Naive thymus-derived CD4-positive, alpha-beta T cell (primary cell): Measurements from ENCODE around the gene CPN2. TPM values are rescaled to one million over a fixed set of nuclear protein-coding genes. Genes with fewer than 3 reads are reported as not detected.

Experiments
- ATAC-seq: fragments of 150-1000 bp; cut with Tn5 transposase; 2 replicates; pipeline ENCODE4 v1.10.0; 2021; ENCODE audit warnings: mild to moderate bottlenecking, moderate library complexity
- CTCF ChIA-PET: fragments of 350-600 bp; sonication (Branson Sonifier 250); formaldehyde crosslinking; loops from one replicate; lab custom pipeline; 2021; ENCODE audit warnings: antibody characterized with exemption; lab: Charles Lee
- POLR2A ChIA-PET: fragments of 350-600 bp; sonication (Branson Sonifier 250); formaldehyde crosslinking; loops from one replicate; lab custom pipeline; 2021; ENCODE audit warnings: antibody characterized with exemption, inconsistent platforms; lab: Charles Lee
- DNase-seq, 9 donors: peaks; one replicate each; pipeline versions ENCODE4 v3.0.0 to v3.0.0-alpha.2; 2020 to 2022; ENCODE audit warnings: mixed read lengths in 1 of 9
- H3K27ac ChIP-seq: one replicate; pipeline ENCODE4 v1.7.0; 2013; ENCODE audit warnings: mild to moderate bottlenecking, low read depth, low read length, moderate library complexity
- H3K27me3 ChIP-seq, 2 donors: one replicate each; pipeline ENCODE4 v1.7.0; 2013; ENCODE audit warnings: low read length in 2 of 2, mild to moderate bottlenecking in 2 of 2, moderate library complexity in 2 of 2; ENCODE audit not compliant: control insufficient read depth in 2 of 2, insufficient read depth in 2 of 2
- H3K36me3 ChIP-seq, 3 experiments: 1 replicate in 2 of 3; 2 replicates in 1 of 3; pipeline ENCODE4 v1.7.0; 2013; ENCODE audit warnings: low read length in 3 of 3, mild to moderate bottlenecking in 3 of 3, moderate library complexity in 1 of 3; ENCODE audit not compliant: insufficient read depth in 3 of 3, control insufficient read depth in 2 of 3
- H3K4me1 ChIP-seq, 2 donors: one replicate each; pipeline ENCODE4 v1.7.0; 2013; ENCODE audit warnings: low read length in 2 of 2, mild to moderate bottlenecking in 2 of 2, moderate library complexity in 1 of 2; ENCODE audit not compliant: control insufficient read depth in 2 of 2, insufficient read depth in 2 of 2
- H3K4me3 ChIP-seq: 2 replicates; pipeline ENCODE4 v1.7.0; 2013; ENCODE audit warnings: mild to moderate bottlenecking, low read length
- H3K9me3 ChIP-seq, 3 experiments: 1 replicate in 2 of 3; 2 replicates in 1 of 3; pipeline ENCODE4 v1.7.0; 2013; ENCODE audit warnings: low read length in 3 of 3; ENCODE audit not compliant: control insufficient read depth in 2 of 3
- H3K27ac Mint-ChIP-seq, 9 donors: one replicate each; pipeline ENCODE4 v1.8.0; 2020 to 2022; ENCODE audit warnings: mixed read lengths in 9 of 9, mild to moderate bottlenecking in 8 of 9, moderate library complexity in 5 of 9, inconsistent platforms in 2 of 9
- H3K27me3 Mint-ChIP-seq, 5 donors: one replicate each; pipeline ENCODE4 v1.8.0; 2021 to 2022; ENCODE audit warnings: mixed read lengths in 5 of 5, mild to moderate bottlenecking in 1 of 5
- H3K36me3 Mint-ChIP-seq, 5 donors: one replicate each; pipeline ENCODE4 v1.8.0; 2020 to 2022; ENCODE audit warnings: mixed read lengths in 5 of 5, mild to moderate bottlenecking in 3 of 5, inconsistent platforms in 1 of 5
- H3K4me1 Mint-ChIP-seq, 7 donors: one replicate each; pipeline ENCODE4 v1.8.0; 2020 to 2022; ENCODE audit warnings: mixed read lengths in 7 of 7, mild to moderate bottlenecking in 3 of 7, inconsistent platforms in 1 of 7
- H3K4me3 Mint-ChIP-seq, 10 donors: one replicate each; pipeline ENCODE4 v1.8.0; 2020 to 2022; ENCODE audit warnings: mild to moderate bottlenecking in 10 of 10, mixed read lengths in 10 of 10, moderate library complexity in 6 of 10, inconsistent platforms in 2 of 10
- H3K9me3 Mint-ChIP-seq, 11 donors: one replicate each; pipeline ENCODE4 v1.8.0; 2020 to 2022; ENCODE audit warnings: mixed read lengths in 11 of 11, mild to moderate bottlenecking in 4 of 11, inconsistent platforms in 1 of 11, moderate library complexity in 1 of 11
- intact Hi-C, 2 donors: fragments of 100-400 bp; cut with micrococcal nuclease; formaldehyde crosslinking; loops; one replicate each; pipeline ENCODE4 v1.15.1; 2023
- polyA plus RNA-seq, 2 donors: library from polyadenylated mRNA; unstranded; fragments of 300-500 nt; fragmentation: Illumina TruSeq; gene quantifications; one replicate each; pipeline ENCODE4 v1.2.3, GENCODE V29; 2021
- total RNA-seq, 6 experiments: library from RNA in 5 of 6; stranded (reverse) in 5 of 6; gene quantifications; 1 replicate in 5 of 6; 2 replicates in 1 of 6; pipeline ENCODE4 v1.2.3 and lab custom pipeline; 2021 to 2026

The CPN2 gene
- total and polyA plus RNA-seq, 7 experiments from 2014 or later: not detected

DNA sequence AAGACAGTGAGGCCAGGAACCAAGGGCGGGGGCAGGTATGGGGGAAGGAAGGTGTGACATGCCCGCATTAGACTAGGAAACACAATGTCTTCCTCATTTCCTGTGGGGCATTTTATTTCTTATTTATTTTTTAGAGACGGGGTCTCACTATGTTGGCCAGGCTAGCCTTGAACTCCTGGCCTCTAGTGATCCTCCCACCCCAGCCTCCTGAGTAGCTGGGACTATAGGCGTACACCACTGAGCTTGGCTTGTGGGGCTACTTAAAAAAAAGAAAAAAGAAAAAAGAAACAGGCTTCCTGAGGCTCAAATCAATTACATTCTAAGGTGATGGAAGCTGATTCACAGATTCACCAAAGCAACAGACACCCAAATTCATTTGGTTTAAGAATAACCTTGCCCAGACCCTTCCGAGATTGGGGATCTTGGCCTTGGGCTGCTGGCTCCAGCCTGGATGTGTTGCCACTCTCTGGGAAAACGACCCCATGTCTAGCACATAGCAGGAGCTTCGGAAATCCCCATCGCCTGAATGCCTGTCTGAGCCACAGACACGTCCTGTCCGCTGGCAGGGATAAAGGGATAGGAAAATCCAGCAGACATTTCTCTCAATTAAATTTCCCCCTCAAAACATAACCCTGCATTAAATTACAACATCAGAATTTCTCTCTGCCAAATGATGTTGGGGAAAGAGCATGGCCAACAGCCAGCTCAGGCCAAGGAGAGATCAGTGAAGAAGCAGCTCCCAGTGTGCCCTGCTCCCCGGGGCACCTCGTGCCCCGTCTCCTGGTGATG, 13.0 kb downstream of the CPN2 start:
- peaks cover 0 to 7% (median 4%) of the 10 kb centered on the region in 7 donors for H3K4me1 Mint-ChIP-seq
- Histone ChIP-seq H3K9me3 (no peaks in the 10 kb centered on the region), H3K4me1 (peaks cover 0 to 4% of the 10 kb centered on the region in 2 donors), H3K27ac (no peak overlapping the region), H3K27me3 (no peaks in the 10 kb centered on the region), H3K36me3 (no peaks in the 10 kb centered on the region), H3K4me3 (no peak overlapping the region)
- H3K4me3 Mint-ChIP-seq: no peak overlapping the region
- no peaks in the 10 kb centered on the region for H3K9me3 Mint-ChIP-seq
- no peaks in the 10 kb centered on the region for H3K36me3 Mint-ChIP-seq
- POLR2A ChIA-PET: interaction anchor here (0.6 kb wide), 1 partner anchor 18 kb away, joined by 3 read pairs; no protein-coding TSS in a partner anchor
- intact Hi-C loops: no loop called here
- CTCF ChIA-PET: interaction anchor here (0.8 to 15.7 kb wide), 3 partner anchors 7 to 64 kb away, joined by 3 to 256 read pairs (median 3); partner anchors contain the start of gene GP5
- ATAC-seq: no peak
- DNase-seq: no peak
- H3K27me3 Mint-ChIP-seq: peaks cover under 1 to 17% (median 9%) of the 10 kb centered on the region in 5 donors
- no peak overlapping the region for H3K27ac Mint-ChIP-seq

DNA sequence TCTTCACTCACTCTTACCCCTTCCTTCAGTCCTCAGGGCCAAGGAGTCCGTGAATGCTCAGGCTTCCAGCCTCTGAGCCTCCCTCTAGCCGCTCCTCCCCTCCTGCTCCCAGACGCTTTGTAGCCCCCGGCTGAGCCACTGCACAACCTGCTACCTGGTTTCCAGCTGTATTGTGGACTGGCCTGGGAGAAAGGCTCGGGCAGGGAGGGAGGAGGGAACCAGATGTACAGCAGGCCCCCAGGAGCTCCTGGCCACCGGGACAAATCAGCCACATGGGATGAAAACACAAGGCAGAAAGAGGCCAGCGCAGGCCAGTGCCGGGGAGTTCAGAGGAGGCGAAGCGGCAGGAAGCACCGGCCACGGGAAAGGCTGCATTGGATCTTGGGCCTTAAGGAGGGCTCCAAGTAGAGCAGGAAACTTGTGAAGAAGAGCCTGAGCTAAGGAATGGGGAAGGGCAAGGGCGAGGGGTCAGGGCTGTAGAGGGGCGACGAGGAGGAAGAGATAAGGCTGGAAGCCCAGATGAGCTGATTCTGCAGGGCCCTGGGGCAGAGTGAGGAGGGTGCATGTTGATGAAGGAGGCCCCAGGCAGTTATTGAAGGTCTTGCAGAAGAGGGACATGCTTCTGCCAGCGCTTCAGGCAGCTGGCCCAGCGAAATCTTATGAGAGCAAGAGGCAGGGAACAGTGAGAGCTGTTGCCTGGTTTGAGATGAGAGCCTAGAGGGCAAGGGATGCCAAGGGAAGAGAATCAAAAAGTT, 14.3 kb downstream of the CPN2 start:
- H3K27me3 Mint-ChIP-seq: peaks cover 9 to 28% (median 18%) of the 10 kb centered on the region in 5 donors
- intact Hi-C loops: no loop called here
- H3K27ac Mint-ChIP-seq: peak overlapping the region in 2 of 9 donors; percentile 25 to 47
- Histone ChIP-seq H3K9me3 (no peaks in the 10 kb centered on the region), H3K4me1 (peaks cover 0 to 4% of the 10 kb centered on the region in 2 donors), H3K27me3 (peaks cover 0 to 1% of the 10 kb centered on the region in 2 donors), H3K36me3 (no peaks in the 10 kb centered on the region), H3K27ac (no peak overlapping the region), H3K4me3 (no peak overlapping the region)
- POLR2A ChIA-PET: no interaction called here
- no peak for ATAC-seq
- no peak for DNase-seq
- H3K36me3 Mint-ChIP-seq: no peaks in the 10 kb centered on the region
- CTCF ChIA-PET: interaction anchor here (0.7 to 15.7 kb wide), 7 partner anchors 9 to 346 kb away, joined by 3 to 256 read pairs (median 3); partner anchors contain the start of gene GP5
- H3K9me3 Mint-ChIP-seq: no peaks in the 10 kb centered on the region
- peaks cover 0 to 12% (median 4%) of the 10 kb centered on the region in 7 donors for H3K4me1 Mint-ChIP-seq
- H3K4me3 Mint-ChIP-seq: no peak overlapping the region

DNA sequence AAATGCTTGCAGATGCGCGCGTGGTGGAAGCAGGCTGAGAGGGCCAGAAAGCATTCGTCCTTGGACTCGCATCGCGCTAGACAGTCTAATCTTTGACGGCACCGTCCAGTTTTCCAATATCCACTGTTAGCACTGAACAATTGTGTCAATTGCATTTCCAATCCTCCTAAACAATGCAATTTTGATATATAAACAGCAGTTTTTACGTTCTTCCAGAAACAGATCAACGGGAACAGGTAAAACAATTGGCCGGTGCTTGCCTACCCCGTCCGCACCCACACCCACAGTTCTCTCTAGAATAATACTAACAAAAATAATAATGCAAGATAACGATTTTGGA, 17.2 kb downstream of the CPN2 start:
- peaks cover 9 to 27% (median 22%) of the 10 kb centered on the region in 5 donors for H3K27me3 Mint-ChIP-seq
- Histone ChIP-seq H3K27ac (no peak overlapping the region), H3K4me1 (peaks cover 0 to 4% of the 10 kb centered on the region in 2 donors), H3K36me3 (no peaks in the 10 kb centered on the region), H3K9me3 (no peaks in the 10 kb centered on the region), H3K4me3 (no peak overlapping the region), H3K27me3 (peaks cover 0 to 6% of the 10 kb centered on the region in 2 donors)
- H3K4me3 Mint-ChIP-seq: peak overlapping the region in 7 of 10 donors; percentile 48 to 84 (median 73)
- no peak overlapping the region for H3K27ac Mint-ChIP-seq
- no peaks in the 10 kb centered on the region for H3K36me3 Mint-ChIP-seq
- ATAC-seq: no peak
- no peaks in the 10 kb centered on the region for H3K9me3 Mint-ChIP-seq
- POLR2A ChIA-PET: interaction anchor here (1.5 to 2.3 kb wide), 3 partner anchors 63 to 70 kb away, joined by 7 to 9 read pairs (median 8); partner anchors contain the start of gene GP5
- H3K4me1 Mint-ChIP-seq: peaks cover 0 to 12% (median 4%) of the 10 kb centered on the region in 7 donors
- intact Hi-C loops: loop anchor here (1.0 to 5.0 kb wide), 7 partner anchors 10 to 557 kb away; no protein-coding TSS in a partner anchor
- CTCF ChIA-PET: interaction anchor here (1.0 to 15.7 kb wide), 4 partner anchors 10 to 68 kb away, joined by 3 to 256 read pairs (median 8); partner anchors contain the start of gene GP5
- no peak for DNase-seq

DNA sequence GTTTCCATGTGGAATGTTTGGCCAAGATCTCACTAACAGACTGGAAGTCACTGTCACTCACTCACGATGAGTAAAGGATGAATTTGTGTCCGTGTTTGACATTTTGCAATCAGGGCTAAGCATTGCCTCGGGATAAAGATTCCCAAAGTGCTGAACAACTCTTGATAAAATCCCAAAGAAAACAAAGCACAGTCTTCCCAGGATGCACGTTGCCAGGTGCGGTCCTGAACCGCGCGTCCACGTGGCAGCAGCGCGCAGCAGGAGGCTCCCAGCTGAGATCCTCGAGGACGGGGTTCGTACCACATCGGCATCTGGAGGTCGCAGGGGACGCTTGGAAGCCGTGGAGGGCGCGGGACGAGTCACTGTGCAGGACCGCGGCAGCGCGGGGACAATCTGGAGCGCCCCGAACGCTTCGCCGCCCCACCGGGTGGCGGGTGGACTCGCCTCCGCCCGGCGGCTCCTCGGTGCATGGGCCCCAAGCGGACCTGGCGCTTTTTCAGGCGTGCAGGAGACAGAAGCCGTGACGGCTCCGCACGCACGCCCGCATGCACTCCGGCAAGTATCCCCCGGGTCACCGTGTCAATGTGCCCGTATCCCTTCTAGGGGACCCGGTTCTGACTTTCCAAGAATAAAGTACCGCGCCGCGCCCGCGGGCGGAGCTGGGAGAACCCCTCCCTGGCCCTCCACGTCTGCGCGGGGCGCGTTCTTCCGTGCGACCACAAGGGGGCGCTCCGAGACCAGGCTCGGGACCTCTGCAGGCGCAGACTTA, 17.7 kb downstream of the CPN2 start:
- peaks cover 9 to 30% (median 22%) of the 10 kb centered on the region in 5 donors for H3K27me3 Mint-ChIP-seq
- DNase-seq (peak; percentile 78 to 94 (median 88)), ATAC-seq (peak; percentile 98)
- Histone ChIP-seq H3K4me3 (peak overlapping the region; percentile 53), H3K9me3 (no peaks in the 10 kb centered on the region), H3K27ac (no peak overlapping the region), H3K27me3 (peaks cover 0 to 6% of the 10 kb centered on the region in 2 donors), H3K4me1 (peaks cover 0 to 4% of the 10 kb centered on the region in 2 donors), H3K36me3 (no peaks in the 10 kb centered on the region)
- H3K27ac Mint-ChIP-seq: no peak overlapping the region
- intact Hi-C loops: loop anchor here (1.0 to 5.0 kb wide), 7 partner anchors 11 to 556 kb away; no protein-coding TSS in a partner anchor
- H3K4me3 Mint-ChIP-seq: peak overlapping the region; percentile 12 to 84 (median 71)
- peaks cover 0 to 12% (median 4%) of the 10 kb centered on the region in 7 donors for H3K4me1 Mint-ChIP-seq
- CTCF ChIA-PET: interaction anchor here (0.6 to 15.7 kb wide), 6 partner anchors 10 to 194 kb away, joined by 3 to 256 read pairs (median 5); partner anchors contain the start of gene GP5
- no peaks in the 10 kb centered on the region for H3K36me3 Mint-ChIP-seq
- no peaks in the 10 kb centered on the region for H3K9me3 Mint-ChIP-seq
- POLR2A ChIA-PET: interaction anchor here (1.5 to 2.3 kb wide), 3 partner anchors 63 to 70 kb away, joined by 7 to 9 read pairs (median 8); partner anchors contain the start of gene GP5

DNA sequence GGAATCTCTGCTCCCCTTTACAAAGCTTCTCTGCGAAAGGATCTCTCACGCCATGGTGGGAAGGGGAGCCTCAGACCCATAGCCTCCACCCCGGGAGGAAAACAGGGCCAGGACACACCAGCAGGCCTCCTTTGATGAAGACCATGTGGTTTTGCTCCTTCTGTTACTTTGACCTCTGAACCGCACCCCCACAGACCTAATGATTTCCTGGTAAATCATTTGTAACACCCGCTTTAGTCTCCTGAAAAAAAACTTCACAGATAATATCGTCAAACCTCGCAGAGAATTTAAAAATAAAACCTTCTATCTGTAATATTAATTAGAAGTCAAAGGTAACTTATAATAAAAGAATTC, 18.3 kb downstream of the CPN2 start:
- H3K9me3 Mint-ChIP-seq: no peaks in the 10 kb centered on the region
- peak overlapping the region in 9 of 10 donors; percentile 33 to 84 (median 56) for H3K4me3 Mint-ChIP-seq
- DNase-seq (no peak), ATAC-seq (no peak)
- H3K36me3 Mint-ChIP-seq: no peaks in the 10 kb centered on the region
- Histone ChIP-seq H3K36me3 (no peaks in the 10 kb centered on the region), H3K4me1 (peaks cover 0 to 4% of the 10 kb centered on the region in 2 donors), H3K9me3 (no peaks in the 10 kb centered on the region), H3K27ac (no peak overlapping the region), H3K27me3 (peaks cover 0 to 6% of the 10 kb centered on the region in 2 donors), H3K4me3 (no peak overlapping the region)
- no peak overlapping the region for H3K27ac Mint-ChIP-seq
- peaks cover 9 to 30% (median 22%) of the 10 kb centered on the region in 5 donors for H3K27me3 Mint-ChIP-seq
- CTCF ChIA-PET: interaction anchor here (0.6 to 15.7 kb wide), 3 partner anchors 55 to 193 kb away, joined by 3 to 256 read pairs (median 3); partner anchors contain the start of gene GP5
- H3K4me1 Mint-ChIP-seq: peaks cover 0 to 12% (median 4%) of the 10 kb centered on the region in 7 donors
- intact Hi-C loops: loop anchor here (1.0 to 5.0 kb wide), 7 partner anchors 11 to 556 kb away; no protein-coding TSS in a partner anchor
- POLR2A ChIA-PET: interaction anchor here (1.5 to 2.3 kb wide), 2 partner anchors 64 to 71 kb away, joined by 7 to 9 read pairs; no protein-coding TSS in a partner anchor
